GM18861 (cell line): Measurements from ENCODE around the gene PLEKHG4B.

Source experiments
- ATAC-seq: cut with Tn5 transposase; IDR thresholded peaks from one replicate; pipeline ENCODE4 v1.9.1; 2021; ENCODE audit not compliant: unreplicated experiment

PLEKHG4B gene

DNA sequence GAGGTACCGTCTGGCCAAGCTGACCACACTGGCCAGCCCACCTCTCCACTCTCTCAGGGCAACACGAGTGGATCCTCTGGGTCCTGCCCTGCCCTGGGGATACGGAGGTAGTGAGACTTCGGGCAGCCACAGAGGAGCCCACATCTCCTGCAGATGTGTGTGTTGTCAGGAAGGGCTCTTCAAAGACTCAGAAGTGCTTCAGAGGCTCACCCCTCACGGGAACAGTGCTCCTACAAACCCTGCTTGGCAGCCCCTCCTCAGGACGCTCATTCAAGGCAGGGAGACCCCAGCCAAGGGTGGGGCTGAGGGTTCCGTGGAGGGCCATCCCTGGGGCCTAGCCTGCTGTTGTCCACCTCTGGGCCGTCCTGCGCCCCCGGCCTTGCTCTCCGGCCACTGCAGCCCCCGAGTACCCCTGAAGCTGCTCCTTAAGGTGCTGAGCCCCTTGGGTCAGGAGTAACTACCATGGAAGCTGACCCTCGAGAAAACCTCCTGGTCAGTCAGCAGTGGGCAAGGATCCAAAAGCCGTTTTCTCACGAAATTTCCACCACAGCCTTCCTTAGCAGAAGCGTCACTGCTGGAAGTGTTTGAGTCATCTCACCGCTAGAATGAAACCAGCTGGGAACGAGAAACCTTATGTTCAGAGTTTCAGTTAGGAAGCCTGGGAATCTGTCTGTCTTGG is 76.2 kb downstream of the PLEKHG4B start:
- no peak for ATAC-seq

DNA sequence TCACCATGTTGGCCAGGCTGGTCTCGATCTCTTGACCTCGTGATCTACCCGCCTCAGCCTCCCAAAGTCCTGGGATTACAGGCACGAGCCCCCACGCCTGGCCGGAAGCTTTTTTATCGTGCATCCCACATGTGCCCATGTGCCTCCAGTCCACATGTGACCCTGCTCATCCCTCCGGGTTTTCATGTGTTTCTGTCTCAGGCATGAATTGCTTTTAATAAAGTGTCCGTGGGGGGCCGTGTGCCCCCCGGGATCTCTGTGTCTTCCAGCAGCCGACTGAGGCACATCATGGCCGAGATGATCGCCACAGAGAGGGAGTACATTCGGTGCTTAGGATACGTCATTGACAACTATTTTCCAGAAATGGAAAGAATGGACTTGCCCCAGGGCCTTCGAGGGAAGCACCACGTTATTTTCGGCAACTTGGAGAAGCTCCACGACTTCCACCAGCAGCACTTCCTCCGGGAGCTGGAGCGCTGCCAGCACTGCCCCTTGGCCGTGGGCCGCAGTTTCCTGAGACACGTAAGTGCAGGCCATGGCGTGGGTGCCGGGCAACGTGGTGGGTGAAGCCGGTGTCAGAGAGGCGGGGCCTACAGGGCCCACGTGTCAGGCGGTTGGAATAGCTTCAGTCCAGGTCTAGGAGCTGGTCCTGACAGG is 77.2 kb downstream of the PLEKHG4B start:
- no peak for ATAC-seq

DNA sequence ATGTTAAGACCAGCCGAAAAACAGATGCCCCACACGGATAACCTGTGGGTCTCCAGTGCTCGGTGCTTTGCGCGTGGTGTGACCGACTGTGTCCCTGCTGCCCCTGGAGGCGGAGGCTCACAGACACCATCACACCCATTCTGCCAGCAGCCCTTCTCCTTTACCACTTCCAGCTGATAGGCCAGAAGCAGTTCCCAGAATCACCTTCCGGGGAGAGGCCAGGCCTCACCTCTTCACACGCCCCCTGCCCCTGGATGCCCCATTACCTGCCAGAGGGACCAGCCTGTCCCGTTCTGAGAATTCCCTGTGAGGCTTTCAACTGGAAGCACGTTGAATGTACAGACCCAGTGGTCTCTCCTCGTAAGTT is 77.7 kb downstream of the PLEKHG4B start:
- ATAC-seq = no peak

DNA sequence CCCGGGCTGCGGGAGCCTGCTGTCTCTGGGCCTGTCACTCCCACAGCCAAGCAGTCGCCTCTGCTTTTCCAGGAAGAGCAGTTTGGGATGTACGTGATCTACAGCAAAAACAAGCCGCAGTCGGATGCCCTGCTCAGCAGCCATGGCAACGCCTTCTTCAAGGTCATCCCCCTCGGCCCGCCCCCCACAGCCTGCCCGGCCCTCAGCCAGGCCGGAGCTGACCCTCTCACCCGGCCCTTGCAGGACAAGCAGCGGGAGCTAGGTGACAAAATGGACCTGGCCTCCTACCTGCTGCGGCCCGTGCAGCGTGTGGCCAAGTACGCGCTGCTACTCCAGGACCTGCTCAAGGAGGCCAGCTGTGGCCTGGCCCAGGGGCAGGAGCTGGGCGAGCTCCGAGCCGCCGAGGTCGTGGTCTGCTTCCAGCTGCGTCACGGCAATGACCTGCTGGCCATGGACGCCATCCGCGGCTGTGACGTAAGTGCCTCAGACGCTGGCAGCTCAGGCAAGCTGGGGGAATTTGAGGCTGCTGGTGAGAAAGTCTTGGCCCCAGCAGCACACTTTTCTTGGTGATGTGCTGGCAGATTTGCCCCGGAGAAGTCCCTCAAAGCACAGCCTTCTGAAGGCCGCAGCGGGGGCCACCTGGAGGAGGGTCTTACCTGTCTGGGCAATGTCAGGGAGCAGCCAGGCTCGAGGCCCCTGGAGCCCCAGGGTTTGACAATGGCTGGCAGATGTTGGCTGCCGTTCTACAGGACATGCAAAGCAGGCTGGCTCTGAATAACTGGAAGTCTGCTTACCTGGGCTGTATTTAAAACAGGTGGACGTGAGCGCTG is 79.2 kb downstream of the PLEKHG4B start:
- no peak for ATAC-seq

DNA sequence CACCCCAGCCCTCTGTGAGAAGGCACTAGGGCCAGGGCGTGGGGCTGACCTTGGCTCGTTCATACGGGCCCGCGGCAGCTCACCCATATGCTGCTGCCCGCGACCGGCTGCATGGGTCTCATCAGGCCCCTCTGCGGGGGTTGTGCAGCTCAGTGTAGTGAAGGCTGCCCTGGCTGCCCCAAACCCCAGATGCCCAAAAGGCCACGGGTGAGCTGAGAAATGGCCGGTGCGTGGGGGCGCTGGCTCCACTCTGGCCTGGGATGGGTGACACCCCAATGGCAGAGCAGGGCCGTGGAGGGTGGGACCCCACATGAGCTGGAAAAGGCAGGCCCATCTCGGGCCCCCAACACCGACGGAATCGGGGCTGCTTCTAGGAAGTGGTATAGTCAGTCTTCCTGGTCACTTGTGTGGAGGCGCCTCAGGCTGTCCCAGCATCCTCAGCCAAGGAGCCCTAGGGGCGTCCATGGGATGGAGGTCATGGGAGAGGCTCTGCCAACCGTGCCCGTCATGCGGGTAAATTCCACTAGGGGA is 79.9 kb downstream of the PLEKHG4B start:
- ATAC-seq = no peak

DNA sequence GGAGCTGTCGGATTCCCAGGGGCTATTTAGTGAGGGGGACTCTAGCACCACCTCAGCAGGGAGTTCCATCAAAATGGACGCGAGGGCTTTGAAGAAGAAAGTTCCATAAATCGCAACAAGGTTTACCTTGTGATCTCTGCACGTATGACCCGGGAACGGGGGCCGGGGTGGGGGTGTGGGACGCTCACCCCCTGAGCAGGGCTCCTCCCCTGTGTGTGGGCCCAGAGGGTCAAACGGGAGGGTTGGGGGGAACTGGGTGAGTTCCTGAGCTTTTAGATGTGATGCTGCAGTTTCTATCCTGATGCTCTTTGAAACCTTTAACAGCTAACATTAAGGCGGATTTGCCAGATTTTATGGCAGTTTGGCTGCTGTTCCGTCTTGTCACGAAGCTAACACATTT is 80.5 kb downstream of the PLEKHG4B start:
- ATAC-seq = no peak

DNA sequence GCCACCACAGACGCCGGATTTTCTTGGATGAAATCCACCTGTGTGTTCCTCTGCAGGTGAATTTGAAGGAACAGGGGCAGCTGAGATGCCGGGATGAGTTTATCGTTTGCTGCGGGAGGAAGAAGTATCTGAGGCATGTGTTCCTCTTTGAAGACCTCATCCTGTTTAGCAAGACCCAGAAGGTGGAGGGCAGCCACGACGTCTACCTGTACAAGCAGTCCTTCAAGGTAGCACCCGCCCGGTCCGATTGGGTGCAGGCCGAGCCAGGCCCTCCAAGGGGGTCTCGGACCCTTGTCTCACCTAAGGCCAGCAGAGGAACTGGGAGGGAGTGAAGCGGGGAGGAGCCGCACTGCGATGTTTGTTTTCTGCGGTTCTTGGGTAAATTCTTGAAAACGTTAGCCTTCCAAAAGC is 80.9 kb downstream of the PLEKHG4B start:
- no peak for ATAC-seq

DNA sequence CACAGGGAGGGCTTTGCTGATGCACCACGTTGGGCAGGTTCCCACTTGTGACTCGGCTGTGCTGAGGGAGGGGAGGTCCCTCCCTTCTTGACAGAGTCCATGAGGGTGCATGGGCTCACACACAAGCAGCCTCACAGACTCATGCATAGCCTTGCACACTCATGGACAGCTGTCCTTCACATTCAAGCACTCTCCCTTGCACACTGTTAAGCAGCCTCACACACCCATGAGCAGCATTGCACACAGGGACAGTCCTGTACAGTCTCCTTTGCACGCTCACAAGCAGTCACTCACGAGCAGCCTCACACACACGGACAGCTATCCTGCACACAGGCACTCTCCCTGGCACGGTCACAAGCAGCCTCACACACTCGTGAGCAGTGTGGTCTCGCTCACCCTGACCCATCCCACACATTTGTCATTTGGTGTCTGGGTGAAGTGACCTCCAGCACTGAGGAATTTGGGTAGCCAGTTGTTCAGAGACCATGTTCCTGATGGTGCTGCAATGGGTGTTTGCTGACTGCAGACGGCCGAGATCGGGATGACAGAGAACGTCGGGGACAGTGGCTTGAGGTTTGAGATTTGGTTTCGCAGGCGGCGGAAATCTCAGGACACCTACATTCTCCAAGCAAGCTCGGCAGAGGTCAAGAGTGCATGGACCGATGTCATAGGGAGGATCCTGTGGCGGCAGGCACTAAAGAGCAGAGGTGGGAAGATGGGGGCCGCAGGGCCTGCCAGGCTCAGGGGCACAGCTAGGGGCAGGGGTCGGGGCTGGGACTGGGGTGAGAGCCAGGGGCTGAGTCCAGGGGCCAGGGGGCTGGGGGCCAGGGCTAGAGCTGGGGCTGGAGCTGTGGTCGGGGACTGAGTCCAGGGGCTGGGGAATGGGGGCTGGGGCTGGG is 81.7 kb downstream of the PLEKHG4B start:
- no peak for ATAC-seq

DNA sequence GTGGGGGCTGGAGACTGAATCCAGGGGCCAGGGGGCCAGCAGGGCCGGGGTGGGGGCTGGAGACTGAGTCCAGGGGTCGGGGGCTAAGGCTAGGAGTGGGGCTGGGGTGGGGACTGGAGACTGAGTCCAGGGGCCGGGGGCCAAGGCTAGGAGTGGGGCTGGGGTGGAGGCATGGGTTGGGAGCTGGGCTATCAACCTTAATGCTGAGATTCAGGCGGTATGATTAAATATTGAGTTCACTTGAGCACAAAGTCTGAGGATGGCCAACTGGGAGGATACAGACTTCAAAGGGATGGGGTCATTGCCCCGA is 82.3 kb downstream of the PLEKHG4B start:
- no peak for ATAC-seq

DNA sequence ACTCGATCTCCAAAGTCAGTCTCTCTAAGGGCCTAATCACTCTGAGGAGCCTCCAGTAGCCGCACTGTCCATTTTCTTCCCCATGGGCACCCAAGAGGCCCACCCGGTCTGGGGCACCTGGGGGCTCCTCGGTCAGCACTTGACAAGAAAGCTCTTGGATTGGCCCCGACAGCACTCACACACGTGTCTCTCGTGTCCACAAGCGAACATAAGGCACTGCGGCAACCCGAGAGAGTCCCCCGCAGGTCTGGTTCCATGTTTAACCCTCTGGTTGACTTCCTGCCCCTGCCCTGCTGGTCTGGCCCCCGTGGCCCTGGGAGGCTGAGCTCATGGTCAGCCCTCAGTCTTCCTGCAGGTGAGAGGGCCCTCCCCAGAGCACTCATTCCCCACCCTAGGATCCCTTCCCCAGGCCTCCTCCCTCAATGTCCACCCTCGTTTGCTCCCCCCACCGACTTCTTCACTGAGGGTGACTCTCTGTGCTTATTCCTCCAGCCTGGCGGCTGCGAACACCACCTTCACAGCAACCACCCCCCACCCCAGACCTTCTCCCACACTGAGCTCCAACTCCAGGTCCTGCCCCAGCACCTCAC is 83.0 kb downstream of the PLEKHG4B start:
- ATAC-seq = no peak

DNA sequence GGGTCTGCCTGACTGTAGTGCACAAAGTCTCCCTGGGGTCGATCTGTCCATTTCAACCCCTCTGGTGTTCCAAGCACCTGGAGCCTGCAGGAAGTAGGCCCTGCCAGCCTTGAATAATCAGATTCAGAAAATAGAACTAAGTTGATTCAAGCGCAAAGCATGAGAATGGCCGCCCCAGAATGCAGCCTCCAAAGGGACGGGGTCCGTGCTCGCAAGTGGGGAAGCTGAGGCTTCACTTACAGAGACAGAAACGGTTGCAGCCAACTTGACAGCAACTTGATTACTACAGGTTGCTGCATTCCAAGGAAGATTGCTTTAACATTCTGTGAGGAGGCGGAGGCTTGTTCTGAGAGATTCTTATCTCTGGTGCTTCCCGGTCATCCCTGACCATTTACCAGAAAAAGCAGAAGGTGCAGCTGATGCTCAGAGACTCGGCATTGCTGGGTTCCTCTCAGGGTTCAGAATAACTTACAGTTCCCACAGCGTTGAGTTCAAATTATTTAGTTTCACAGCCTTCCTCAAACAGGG is 84.4 kb downstream of the PLEKHG4B start:
- no peak for ATAC-seq

DNA sequence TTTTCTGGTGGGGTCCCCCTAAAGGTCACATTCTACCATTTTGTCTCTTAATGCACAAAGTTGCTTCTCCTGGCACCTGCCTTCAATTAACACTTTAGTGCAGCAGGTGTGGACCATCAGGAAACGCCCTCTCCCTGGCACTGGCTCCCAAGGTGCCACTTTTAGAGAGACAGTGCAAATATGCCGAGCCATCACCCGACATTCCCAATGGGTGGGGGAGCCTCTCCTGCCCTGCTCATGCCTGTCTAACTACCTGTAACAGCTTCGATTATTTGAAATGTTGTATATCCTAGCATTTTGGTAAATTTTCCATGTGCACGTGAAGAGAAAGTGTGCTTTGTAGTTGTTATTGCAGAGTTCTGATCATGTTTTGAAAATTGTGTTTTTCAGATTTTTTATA is 86.1 kb downstream of the PLEKHG4B start:
- no peak for ATAC-seq

DNA sequence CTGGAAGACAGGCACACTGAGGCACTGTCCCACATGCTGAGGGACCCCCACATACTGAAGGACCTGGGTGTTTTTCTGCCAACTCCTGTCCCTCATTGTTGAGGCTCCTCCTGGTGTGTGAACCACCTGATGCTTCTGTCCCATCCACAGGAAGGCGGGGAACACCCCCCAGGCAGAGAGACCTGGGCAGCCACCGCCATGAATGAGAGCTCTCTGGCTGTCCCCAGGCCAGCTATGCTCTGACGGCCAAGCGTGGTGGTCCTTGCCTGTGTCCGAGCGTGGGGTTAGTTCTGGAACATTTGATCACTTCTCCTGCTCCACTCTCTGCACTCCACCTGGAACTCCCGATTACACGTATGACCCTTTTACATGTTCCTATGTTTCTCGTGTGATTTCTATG is 87.4 kb downstream of the PLEKHG4B start:
- no peak for ATAC-seq

DNA sequence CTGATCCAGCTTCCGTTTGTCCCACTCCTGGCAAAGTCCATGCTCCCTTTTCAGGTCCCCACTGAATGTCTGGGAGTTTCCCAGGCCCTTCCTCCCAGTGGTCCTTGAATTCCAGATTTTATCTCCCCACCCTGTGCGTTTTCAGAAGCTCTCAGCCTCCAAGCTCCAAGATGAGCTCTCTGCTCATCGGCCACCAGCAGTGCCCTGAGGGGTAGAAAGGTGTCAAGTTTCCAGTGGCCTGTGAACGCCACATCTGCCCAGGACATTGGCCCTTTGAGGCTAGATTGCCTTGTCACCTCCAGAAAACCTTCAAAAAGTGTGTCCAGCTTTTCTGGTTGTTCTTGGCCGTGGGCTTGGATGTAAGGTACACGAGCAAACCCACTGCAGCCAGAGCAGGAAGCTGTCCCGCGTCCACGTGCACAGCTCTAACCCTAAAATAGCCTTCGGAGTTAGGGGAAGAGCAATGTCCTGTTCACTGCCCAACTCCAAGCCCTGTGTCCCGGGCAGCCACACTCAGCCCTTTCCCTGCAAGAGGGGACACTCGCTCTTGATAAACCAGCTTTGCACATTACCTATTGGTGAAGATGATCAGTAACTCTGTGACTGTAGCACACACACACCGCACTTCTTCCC is 88.4 kb downstream of the PLEKHG4B start:
- no peak for ATAC-seq

DNA sequence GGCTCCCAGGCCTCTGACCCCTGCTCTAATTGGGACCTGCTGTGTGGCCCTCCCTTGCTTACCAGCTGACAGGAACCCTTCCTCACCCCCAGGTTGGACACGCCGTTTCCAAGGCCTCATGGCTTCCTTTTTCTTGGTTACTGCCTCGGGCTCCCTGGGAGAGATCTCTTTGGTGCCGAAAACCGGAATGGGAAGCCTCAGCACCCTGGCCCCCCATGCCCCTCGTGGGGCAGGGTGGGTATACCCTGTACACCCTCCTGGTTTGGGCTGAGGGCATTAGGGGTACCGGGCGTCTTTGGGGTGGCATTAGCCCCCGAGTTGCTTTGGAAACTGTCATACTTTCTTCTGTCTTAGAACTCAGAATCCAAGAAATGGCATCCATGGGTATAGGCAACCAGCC is 89.2 kb downstream of the PLEKHG4B start:
- ATAC-seq = no peak

DNA sequence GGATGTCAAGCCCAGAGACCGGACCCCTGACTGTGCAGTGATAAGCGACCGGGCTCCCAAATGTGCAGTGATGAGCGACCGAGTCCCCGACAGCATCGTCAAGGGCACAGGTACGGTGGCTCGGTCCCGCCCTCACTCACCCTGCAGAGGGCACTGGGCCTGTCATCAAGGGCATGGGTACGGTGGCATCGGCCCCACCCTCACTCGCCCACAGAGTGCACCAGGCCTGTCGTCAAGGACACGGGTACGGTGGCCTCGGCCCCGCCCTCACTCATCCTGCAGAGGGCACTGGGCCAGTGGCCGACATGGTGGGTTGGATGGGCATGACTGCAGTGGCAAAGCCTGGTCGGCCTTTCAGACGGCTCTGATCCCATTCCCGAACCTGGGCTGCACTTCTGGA is 89.6 kb downstream of the PLEKHG4B start:
- ATAC-seq = no peak

DNA sequence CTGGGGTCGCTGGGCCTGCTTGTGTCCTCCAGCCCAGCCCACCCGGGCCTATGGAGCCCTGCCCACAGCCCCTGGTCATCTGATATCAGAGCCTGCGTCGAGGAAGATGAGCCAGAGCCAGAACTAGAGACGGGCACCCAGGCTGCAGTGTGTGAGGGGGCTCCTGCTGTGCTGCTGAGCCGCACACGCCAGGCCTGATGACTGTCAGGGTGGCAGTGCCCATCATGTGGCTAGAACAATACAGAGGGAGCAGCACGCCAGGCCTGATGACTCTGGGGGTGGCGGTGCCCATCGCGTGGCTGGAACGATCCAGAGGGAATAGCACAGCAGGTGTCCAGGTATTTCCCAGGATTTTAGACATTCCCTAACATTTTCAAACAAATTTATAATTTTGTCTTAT is 90.2 kb downstream of the PLEKHG4B start:
- no peak for ATAC-seq

DNA sequence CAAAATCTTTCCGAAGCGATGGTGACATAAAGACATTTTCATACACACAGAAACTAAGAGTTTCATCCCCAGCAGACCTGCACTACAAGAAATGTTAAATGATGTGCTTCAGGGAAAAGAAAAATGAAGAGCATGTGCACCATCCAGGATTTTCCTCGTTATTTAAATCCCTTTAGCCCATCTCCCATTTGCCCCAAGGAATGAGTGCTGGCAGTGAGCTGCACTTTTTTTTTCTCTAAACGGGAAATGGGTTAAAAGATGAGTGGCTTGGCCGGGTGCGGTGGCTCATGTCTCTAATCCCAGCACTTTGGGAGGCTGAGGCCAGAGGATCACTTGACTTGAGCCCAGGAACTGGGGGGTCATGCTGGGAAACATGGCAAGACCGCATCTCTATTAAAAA is 92.5 kb downstream of the PLEKHG4B start:
- no peak for ATAC-seq

DNA sequence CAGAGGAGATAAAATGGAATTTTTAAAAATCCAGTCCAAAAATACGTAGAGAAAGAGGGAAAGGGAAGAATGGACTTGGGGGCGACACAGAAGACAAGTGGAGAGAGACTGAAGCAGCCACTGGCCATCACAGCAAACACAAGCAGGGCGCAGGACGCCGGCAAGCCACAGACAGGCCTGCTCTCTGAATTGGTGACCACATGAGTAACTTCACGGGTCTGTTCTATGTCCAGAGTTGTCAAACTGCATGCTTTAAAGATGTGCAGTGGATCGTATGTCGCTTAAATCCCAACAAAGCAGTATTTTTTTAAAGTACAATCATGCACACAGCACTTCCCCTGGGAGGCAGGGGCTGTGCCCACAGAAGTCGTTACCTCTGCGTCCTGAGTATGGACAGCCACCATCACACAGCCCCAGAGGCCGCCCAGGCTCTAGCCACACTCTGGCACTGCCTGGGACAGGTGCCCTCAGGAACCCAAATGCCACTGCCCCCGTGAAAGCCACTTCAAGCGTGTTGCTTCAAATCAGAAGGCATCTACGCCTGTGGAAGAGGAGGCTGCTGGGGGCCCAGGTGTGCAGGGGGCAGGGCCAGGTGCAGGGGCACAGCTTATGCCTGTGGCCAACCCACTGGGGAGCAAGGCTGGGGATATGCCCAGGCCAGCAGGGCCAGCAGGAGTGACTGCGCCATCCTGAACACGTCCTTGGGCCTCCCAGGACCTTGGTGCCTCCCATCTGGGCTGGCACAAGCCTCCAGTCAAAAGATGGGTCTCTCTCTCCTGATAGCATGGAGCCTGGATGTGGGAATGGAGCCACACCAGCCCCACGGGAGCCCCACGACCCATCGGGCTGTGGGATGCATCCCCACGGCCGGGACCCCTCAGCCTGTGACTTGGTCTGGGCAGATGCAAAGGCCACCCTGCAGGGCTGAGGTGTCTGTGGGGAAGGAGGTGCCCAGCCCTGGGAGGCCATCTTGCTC is 93.4 kb downstream of the PLEKHG4B start:
- ATAC-seq = no peak
